ENCODE results near the gene DNAH11.
"Not testable (repeated sequence)": the region's sequence is repeated elsewhere in the genome, so short reads cannot be mapped to it uniquely, and the experiment has no call there.

The DNAH11 gene

GRCh38 chr7:21927693-21928092, 384.9 kb downstream of the DNAH11 start:
- H3K9ac ChIP-seq, result no peak overlapping the region
- H3K27ac ChIP-seq, result no peak overlapping the region
- H3K36me3 ChIP-seq, result peaks cover 11 to 86% (median 42%) of the 10 kb centered on the region in 11 experiments; a peak in 20 of 22 replicates
- H3K4me3 ChIP-seq, result no peak overlapping the region
- peaks cover 32 to 66% (median 46%) of the 10 kb centered on the region in 11 experiments for H3K9me3 ChIP-seq (replicated peaks in 1 of 11)
- TF ChIP-seq Cebpa-rat (IDR thresholded peaks at IDR 0.05), result no peak
- peaks cover 0 to 39% (median 4%) of the 10 kb centered on the region in 11 experiments; a peak in 8 of 22 replicates for H4K20me1 ChIP-seq
- no peaks in the 10 kb centered on the region for H3K27me3 ChIP-seq
- no peaks in the 10 kb centered on the region for H3K4me1 ChIP-seq
- H3K4me2 ChIP-seq, result no peak overlapping the region

DNA sequence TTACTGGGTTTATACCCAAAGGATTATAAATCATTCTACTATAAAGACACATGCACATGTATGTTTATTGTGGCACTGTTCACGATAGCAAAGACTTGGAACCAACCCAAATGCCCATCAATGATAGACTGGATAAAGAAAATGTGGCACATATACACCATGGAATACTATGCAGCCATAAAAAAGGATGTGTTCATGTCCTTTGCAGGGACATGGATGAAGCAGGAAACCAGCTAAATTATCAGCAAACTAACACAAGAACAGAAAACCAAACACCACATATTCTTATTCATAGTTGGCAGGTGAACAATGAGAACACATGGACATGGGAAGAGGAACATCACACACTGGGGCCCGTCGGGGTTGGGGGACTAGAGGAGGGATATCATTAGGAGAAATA, 390.5 kb downstream of the DNAH11 start:
- H3K27ac ChIP-seq, H3K4me1 ChIP-seq, H3K4me2 ChIP-seq, H3K27me3 ChIP-seq, H4K20me1 ChIP-seq, H3K9ac ChIP-seq, H3K4me3 ChIP-seq: not testable (repeated sequence)
- Histone ChIP-seq H3K9me3 (replicated peaks in 1 of 11) (peaks cover 74 to 98% (median 95%) of the 10 kb centered on the region in 11 experiments), H3K36me3 (peaks cover 18 to 92% (median 63%) of the 10 kb centered on the region in 11 experiments)

GRCh38 chr7:21934808-21935207, 392.0 kb downstream of the DNAH11 start:
- no peak overlapping the region for H3K4me3 ChIP-seq
- peaks cover 25 to 92% (median 71%) of the 10 kb centered on the region in 11 experiments for H3K36me3 ChIP-seq
- no peaks in the 10 kb centered on the region for H3K27me3 ChIP-seq
- no peak overlapping the region for H3K27ac ChIP-seq
- no peak overlapping the region for H3K9ac ChIP-seq
- peaks cover 0 to 13% (median 0%) of the 10 kb centered on the region in 11 experiments; a peak in 2 of 22 replicates for H4K20me1 ChIP-seq
- peak overlapping the region in 1 of 11 experiments; percentile 17; a peak in 1 of 22 replicates for H3K4me2 ChIP-seq
- no peak for TF ChIP-seq Cebpa-rat (IDR thresholded peaks at IDR 0.05)
- H3K4me1 ChIP-seq, result peaks cover 6 to 22% (median 13%) of the 10 kb centered on the region in 10 experiments
- peaks cover 62 to 93% (median 90%) of the 10 kb centered on the region in 11 experiments for H3K9me3 ChIP-seq (replicated peaks in 1 of 11)

GRCh38 chr7:21938463-21938862, 395.6 kb downstream of the DNAH11 start:
- H3K9me3 ChIP-seq (replicated peaks in 1 of 11), result peaks cover 38 to 56% (median 54%) of the 10 kb centered on the region in 11 experiments
- peaks cover 39 to 59% (median 50%) of the 10 kb centered on the region in 10 experiments for H3K4me1 ChIP-seq
- TF ChIP-seq Cebpa-rat (IDR thresholded peaks at IDR 0.05), result no peak
- H3K27me3 ChIP-seq, result no peaks in the 10 kb centered on the region
- H3K36me3 ChIP-seq, result peaks cover 25 to 73% (median 58%) of the 10 kb centered on the region in 11 experiments
- peak overlapping the region in 10 of 11 experiments; percentile 11 to 97 (median 82); a peak in 10 of 22 replicates for H3K4me2 ChIP-seq
- H3K9ac ChIP-seq, result no peak overlapping the region
- H3K27ac ChIP-seq, result peak overlapping the region in 6 of 11 experiments; percentile 3 to 51 (median 24); a peak in 5 of 22 replicates
- no peak overlapping the region for H3K4me3 ChIP-seq
- peaks cover 0 to 35% (median 0%) of the 10 kb centered on the region in 11 experiments; a peak in 3 of 22 replicates for H4K20me1 ChIP-seq

DNA sequence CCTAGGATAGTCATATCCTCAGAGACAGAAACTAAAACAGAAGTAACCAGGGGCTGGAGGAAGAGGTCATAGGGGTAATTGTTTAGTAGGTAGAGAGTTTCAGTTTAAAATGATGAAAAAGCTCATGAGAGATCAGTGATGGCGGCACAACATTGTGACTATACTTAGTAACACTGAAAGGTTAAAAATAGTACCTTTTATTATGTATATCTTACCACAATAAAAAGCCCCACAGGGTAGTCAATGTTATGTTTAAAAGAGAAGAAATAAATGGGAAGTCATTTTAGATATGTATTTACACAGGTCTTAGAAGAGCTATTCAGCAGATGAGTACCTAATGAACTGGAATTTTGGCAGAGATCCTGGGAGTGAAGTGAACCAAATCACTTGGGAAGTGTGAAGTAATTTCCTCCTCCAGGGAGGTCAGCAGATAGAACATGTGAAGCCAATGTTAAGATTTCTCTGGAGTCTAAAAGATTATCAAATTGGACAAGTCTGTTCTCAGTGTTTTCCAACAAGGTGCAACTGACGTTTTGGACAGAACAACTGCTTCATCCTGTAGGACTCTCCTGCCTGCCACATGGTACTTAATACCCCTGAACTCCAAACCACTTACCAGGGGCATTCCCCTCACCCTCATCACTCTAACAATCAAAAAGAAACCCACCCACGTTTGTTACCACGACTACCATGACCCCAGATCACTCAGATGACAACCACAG, 396.5 kb downstream of the DNAH11 start:
- peaks cover 48 to 67% (median 58%) of the 10 kb centered on the region in 10 experiments for H3K4me1 ChIP-seq
- H3K36me3 ChIP-seq, result peaks cover 25 to 64% (median 50%) of the 10 kb centered on the region in 11 experiments
- H3K27me3 ChIP-seq, result no peaks in the 10 kb centered on the region
- peak overlapping the region; percentile 11 to 97 (median 87) for H3K4me2 ChIP-seq
- no peak overlapping the region for H3K4me3 ChIP-seq
- no peak for TF ChIP-seq Cebpa-rat (IDR thresholded peaks at IDR 0.05)
- peak overlapping the region in 2 of 11 experiments; percentile 1 to 4; a peak in 4 of 22 replicates for H3K9ac ChIP-seq
- peaks cover 36 to 48% (median 46%) of the 10 kb centered on the region in 11 experiments for H3K9me3 ChIP-seq (replicated peaks in 1 of 11)
- peak overlapping the region in 8 of 11 experiments; percentile 0 to 51 (median 22); a peak in 11 of 22 replicates for H3K27ac ChIP-seq
- peaks cover 0 to 35% (median 0%) of the 10 kb centered on the region in 11 experiments; a peak in 4 of 22 replicates for H4K20me1 ChIP-seq

- Histone ChIP-seq H3K4me3 (no peak overlapping the region), H3K9ac (peak overlapping the region in 2 of 11 experiments; percentile 1 to 4; a peak in 3 of 22 replicates), H3K36me3 (peaks cover 25 to 58% (median 48%) of the 10 kb centered on the region in 11 experiments), H3K9me3 (replicated peaks in 1 of 11) (peaks cover 30 to 42% (median 40%) of the 10 kb centered on the region in 11 experiments), H3K27ac (peak overlapping the region in 5 of 11 experiments; percentile 19 to 51 (median 25); a peak in 6 of 22 replicates), H3K4me2 (peak overlapping the region; percentile 11 to 97 (median 87); a peak in 21 of 22 replicates), H3K4me1 (peaks cover 51 to 69% (median 61%) of the 10 kb centered on the region in 10 experiments), H3K27me3 (no peaks in the 10 kb centered on the region), H4K20me1 (peaks cover 0 to 35% (median 0%) of the 10 kb centered on the region in 11 experiments; a peak in 4 of 22 replicates)
- TF ChIP-seq Cebpa-rat (IDR thresholded peaks at IDR 0.05), result no peak
These were observed 397.1 kb downstream of the DNAH11 start for GRCh38 chr7:21939858-21940372.

- peak overlapping the region in 8 of 11 experiments; percentile 27 to 94 (median 39); a peak in 13 of 22 replicates for H3K9ac ChIP-seq
- peak overlapping the region; percentile 74 to 97 (median 90) for H3K4me2 ChIP-seq
- peak overlapping the region in 2 of 10 experiments; percentile 4 to 28; a peak in 3 of 20 replicates for H3K4me3 ChIP-seq
- H3K9me3 ChIP-seq (replicated peaks in 1 of 11), result peaks cover 12 to 24% (median 22%) of the 10 kb centered on the region in 11 experiments
- H3K27ac ChIP-seq, result peak overlapping the region in 9 of 11 experiments; percentile 21 to 95 (median 67); a peak in 18 of 22 replicates
- no peaks in the 10 kb centered on the region for H3K27me3 ChIP-seq
- H4K20me1 ChIP-seq, result peaks cover 0 to 35% (median 0%) of the 10 kb centered on the region in 11 experiments; a peak in 4 of 22 replicates
- no peak for TF ChIP-seq Cebpa-rat (IDR thresholded peaks at IDR 0.05)
- H3K36me3 ChIP-seq, result peaks cover 19 to 42% (median 34%) of the 10 kb centered on the region in 11 experiments
- peaks cover 58 to 69% (median 67%) of the 10 kb centered on the region in 10 experiments for H3K4me1 ChIP-seq
These were observed 398.8 kb downstream of the DNAH11 start for GRCh38 chr7:21941611-21942141.

GRCh38 chr7:21942955-21943354, 400.1 kb downstream of the DNAH11 start:
- Histone ChIP-seq H4K20me1 (peaks cover 0 to 35% (median 0%) of the 10 kb centered on the region in 11 experiments; a peak in 4 of 22 replicates), H3K27ac (peak overlapping the region in 6 of 11 experiments; percentile 41 to 95 (median 68); a peak in 10 of 22 replicates), H3K4me1 (peaks cover 63 to 82% (median 80%) of the 10 kb centered on the region in 10 experiments), H3K27me3 (no peaks in the 10 kb centered on the region), H3K9ac (peak overlapping the region in 8 of 11 experiments; percentile 9 to 94 (median 44); a peak in 14 of 22 replicates), H3K9me3 (replicated peaks in 1 of 11) (peaks cover 0 to 11% (median 9%) of the 10 kb centered on the region in 11 experiments; a peak in 18 of 22 replicates), H3K4me2 (peak overlapping the region; percentile 76 to 97 (median 90)), H3K4me3 (peak overlapping the region in 6 of 10 experiments; percentile 0 to 83 (median 7); a peak in 5 of 20 replicates), H3K36me3 (peaks cover 7 to 29% (median 21%) of the 10 kb centered on the region in 11 experiments; a peak in 21 of 22 replicates)
- no peak for TF ChIP-seq Cebpa-rat (IDR thresholded peaks at IDR 0.05)
